ENCODE results near the gene ZNF723.
A peak's percentile ranks its signal among the peaks of the same experiment; 100 is the strongest.
"Not testable (repeated sequence)": the region's sequence is repeated elsewhere in the genome, so short reads cannot be mapped to it uniquely, and the experiment has no call there.

Gene ZNF723

DNA sequence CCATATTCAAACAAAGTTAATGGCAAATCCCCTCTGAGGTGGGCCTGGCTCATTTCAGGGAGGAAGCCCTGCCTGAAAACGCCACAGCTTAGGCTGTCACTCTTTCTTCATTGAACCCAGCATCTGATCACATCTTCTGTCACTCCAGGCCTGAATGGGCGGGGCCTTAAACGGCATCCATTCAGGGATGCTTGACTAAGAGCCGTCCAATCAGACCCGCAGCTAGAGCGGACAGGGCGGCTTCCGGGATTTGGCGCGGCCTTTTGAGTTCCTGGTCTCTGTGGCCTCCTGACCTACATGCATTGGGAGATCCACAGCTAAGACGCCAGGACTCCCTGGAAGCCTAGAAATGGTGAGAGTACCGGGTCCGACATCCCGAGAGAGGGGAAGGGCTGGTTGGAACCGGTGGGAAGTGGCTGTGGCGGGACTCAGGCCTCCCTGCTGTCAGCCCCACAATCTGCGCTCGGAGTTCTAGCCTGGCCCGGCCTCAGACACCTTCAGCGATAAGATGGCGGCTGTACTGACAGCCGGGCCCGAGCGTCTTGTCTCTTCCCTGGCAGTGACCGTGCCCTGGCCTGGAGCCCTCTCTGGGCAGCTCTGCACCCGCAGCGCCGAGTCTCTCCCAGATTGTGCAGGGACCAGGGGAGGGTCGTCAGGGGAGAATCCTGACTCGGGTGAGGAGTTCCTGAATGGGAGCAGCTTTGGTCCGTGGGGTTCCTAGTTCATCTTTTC is at the start of gene ZNF723:
Gene ZNF723, plus strand, starts transcription at position 261 of the 732 bp plus-strand sequence. Its CDS starts 89 bp downstream, at position 350.
- no peak for DNase-seq (ENCODE audit: low spot score)

DNA sequence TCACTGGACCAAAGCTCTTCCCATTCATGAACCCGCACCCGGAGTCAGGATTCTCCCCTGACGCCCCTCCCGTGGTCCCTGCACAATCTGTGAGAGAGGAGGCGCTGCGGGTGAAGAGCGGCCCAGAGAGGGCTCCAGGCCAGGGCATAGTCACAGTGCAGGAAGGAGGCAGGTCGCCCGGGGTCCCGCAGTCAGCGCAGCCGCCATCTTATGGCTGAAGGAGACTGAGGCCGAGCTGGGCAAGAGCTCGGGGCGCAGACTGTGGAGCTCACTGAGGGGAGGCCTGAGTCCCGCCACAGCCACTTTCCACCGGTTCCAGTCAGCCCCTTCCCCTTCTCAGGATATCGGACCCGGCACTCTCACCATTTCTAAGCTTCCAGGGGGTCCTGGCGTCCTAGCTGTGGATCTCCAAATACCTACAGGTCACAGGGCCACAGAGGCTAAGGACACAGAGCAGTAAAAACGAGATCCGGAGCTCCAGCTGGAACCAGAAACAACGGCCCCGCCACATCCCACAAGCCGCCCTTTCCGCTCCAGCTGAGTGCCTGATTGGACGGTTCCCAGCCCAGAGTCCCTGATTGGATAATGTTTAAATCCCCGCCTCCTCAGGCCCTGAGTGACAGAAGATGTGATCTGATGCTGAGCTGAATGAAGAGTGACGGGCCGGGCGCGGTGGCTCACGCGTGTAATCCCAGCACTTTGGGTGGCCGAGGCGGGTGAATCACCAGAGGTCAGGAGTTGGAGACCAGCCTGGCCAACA is 48.3 kb upstream of the ZNF723 start, which contains the start of gene ZNF99:
Gene ZNF99, minus strand, starts transcription at position 501 of the 760 bp plus-strand sequence. Its CDS starts 135 bp downstream, at position 366.
- DNase-seq (ENCODE audit: low spot score), result no peak

DNA sequence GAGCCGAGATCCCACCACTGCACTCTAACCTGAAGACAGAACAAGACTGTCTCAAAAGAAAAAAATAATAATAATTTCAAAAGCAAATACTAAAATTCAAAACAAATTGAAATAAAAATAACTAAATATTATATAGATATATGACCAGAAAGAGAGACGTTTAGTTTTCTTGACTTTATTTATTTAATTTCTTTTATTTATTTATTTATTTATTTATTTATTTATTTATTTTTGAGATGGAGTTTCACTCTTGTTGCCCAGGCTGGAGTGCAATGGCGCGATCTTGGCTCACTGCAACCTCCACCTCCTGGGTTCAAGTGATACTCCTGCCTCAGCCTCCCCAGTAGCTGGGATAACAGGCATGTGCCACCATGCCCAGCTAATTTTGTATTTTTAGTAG is 39.2 kb upstream of the ZNF723 start:
- not testable (repeated sequence) for DNase-seq (ENCODE audit: low spot score)

DNA sequence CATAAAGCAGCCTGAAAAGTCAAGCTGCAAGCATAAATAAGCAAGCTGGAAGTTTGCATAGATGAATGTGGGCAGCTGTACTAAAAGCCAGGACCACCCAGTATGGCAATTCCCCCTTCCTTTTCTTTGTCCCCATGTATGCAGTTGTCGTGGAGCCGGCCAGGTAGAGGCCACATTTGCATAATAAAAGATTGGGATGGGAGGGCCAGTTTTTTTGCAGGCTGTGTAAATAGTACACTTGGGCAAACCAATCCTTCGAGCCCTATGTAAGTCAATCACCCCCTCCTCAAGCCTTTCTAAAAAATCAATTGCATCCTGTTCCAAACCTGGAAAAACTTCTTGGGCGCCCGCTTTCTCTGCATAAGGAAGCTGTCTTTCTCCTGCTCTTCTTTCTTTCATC is 35.1 kb upstream of the ZNF723 start:
- no peak for DNase-seq (ENCODE audit: low spot score)

DNA sequence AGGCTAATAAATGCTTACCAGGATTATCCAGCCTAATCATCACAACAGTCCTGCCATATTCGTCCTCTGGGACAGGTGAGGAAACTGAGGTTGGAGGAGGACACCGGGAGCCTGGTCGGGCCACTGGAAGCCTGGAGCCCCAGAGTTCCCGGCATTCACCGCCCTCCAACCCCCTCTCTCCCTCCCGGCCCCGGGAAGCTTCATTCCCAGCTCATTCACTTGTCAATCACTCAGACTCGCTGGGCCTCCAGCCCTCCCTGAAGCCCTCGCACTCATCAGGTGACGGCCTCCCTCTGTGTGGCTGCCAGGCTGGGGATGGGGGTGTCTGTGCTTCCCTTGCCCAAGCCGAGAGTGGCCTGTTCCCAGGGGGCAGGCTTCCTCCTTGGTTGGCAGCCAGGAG is 25.7 kb upstream of the ZNF723 start:
- DNase-seq (ENCODE audit: low spot score), result no peak

DNA sequence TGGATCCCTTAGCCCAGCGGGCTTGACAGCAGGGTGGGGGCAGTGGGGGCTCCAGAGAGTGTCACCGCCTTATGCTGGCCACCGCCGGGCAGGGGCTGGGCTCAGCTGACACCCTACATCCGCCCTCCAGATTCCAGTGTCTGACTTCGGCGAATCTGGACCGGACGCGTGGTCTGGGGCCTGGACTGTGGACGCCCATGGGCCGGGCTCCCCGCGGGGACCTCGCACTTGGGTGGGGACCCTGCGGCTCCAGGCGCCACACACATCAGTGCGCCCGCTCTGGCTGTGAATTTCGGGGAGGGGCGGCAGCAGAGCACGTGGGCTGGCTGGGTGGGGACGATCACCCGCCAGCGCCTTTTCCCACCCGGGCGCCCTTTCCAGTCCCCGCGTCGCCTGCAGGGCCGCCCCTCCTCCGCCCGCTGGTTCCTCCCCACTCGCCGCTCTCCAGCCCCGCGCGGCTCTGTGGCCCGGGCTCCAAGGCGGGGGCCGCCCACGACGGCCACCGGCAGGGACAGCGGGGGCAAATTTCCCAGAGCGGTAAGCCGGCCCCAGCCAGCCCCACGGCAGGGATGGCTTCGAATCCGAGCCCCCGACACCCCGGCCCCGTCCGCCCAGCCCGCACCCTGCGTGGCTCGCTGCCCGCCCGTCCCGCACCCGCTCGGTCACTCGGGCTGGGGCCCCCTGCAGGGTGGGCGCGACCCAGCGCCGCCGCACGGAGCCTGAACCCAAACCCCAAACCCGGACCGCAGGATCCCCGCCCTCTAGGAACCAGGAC is 24.8 kb upstream of the ZNF723 start:
- no peak for DNase-seq (ENCODE audit: low spot score)

DNA sequence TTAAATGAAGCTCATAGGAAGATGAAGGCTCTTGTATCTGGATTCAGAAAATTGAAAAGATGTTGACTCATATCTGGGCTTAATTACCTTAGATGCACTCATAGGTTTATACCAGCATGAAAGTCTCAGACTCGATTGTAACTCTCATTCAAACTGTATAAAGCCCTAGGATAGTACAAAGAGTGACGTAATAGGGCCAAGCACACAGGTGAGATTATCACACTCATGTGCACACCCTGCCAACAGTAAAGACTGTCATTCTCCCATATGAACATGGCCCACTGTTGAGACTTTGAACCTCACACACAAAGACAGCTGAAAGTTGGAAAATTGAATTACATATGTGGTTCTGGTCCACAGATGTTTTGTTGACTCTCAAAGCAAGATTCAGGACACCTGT is 18.0 kb upstream of the ZNF723 start:
- DNase-seq (ENCODE audit: low spot score), result no peak

DNA sequence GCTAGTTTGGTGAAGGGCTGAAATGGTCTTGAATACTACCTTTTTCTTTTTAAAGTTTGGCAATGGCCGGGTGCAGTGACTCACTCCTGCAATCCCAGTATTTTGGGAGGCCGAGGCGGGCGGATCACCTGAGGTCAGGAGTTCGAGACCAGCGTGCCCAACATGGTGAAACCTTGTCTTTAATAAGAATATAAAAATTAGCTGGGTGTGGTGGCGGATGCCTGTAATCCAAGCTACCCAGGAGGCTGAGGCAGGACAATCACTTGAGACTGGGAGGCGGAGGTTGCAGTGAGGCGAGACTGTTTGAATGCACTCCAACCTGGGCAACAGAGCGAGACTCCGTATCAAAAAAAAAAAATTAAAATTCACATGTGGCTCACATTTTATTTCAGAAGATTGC is 880 bp upstream of the ZNF723 start:
- DNase-seq (ENCODE audit: low spot score), result no peak

DNA sequence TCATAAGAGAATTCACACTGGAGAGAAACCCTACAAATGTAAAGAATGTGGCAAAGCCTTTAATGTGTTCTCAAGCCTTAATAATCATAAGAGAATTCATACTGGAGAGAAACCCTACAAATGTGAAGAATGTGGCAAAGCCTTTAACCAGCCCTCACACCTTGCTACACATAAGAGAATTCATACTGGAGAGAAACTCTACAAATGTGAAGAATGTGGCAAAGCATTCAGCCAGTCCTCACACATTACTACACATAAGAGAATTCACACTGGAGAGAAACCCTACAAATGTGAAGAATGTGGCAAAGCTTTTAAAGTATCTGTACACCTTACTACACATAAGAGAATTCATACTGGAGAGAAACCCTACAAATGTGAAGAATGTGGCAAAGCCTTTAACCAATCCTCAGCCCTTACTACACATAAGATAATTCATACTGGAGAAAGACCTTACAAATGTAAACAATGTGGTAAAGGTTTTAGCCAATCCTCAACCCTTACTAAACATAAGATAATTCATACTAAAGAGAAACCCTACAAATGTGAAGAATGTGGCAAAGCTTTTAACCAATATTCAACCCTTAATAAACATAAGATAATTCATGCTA is 25.7 kb downstream of the ZNF723 start:
- DNase-seq (ENCODE audit: low spot score), result not testable (repeated sequence)

DNA sequence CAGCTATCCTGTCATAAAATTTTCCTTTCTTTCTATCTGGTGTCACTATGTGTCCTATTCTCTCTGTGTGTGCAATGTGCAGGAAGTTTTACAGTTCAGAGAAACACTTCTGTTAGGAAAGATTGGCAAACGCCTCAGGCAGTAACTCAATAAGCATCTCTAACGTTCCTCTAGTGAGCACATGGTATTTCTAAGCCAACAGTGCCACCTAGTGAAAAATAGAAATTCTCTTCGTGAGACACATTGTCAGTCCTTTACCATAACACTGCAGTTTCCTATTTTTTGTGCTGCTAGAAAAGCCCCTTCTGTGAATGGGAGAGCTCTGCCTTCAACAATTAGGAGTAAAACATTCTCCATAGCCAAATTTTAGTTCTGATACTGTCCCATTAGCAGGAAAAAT is 50.7 kb downstream of the ZNF723 start:
- peak; percentile 4 for DNase-seq (ENCODE audit: low spot score)

DNA sequence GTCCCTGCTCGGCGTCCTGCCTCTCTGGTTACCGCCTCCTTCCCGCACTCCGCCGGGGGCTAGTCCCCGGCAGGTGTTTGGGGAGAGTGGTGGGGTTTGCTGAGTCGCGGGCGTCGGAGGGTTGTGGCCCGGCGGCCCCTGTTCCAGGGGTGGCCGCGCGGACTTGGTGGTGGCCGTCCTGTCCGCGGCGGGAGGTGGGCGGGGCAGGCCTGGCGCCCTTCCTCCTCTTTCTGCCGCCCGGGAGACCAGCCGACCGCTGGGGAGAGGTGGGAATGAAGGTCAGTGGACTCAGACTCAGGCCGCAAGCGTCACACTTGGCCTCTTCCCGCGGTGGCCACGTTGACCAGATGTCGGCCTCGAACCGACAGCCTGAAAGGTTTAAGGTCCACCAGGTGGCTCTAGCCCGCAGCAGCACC is 61.8 kb downstream of the ZNF723 start:
- DNase-seq (ENCODE audit: low spot score), result no peak

DNA sequence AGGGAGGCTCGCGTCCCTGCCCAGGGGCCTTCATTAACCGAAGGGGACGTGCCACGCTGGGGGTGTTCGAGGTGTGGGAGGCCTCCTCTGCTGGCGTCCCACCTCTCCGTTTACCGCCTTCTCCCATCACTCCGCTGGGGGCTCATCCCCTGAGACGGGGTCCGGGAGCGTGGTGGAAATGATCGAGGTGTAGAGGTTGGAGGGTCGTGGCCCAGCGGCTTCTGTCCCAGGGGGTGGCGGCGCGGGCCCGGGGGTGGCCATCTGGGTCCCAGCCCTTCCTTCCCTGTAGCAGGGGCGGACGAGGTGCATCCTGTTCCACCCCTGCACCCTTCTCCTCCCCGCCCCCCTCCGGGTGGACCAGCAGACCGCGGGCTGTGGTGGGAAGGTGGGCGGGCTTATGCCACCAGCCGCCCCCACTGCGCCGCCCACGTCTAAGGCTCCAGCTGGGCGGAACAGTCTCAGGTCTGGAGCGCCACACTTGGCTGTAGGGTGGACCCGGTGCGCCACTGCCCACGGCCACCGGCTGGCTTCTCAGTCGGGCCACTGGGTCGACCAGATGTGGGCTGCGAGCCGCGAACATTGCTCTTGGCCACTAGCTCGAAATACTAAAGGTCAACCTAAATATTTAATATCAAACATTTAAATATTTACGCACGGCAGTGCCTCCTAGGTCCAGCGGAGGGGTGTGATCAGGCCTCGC is 69.5 kb downstream of the ZNF723 start:
- no peak for DNase-seq (ENCODE audit: low spot score)

All from kidney capillary endothelial cell (primary cell).